Tibial nerve (tissue), 4 donors: ENCODE data around the gene CTAG1B. TPM values are rescaled to one million over a fixed set of nuclear protein-coding genes. Genes with fewer than 3 reads are reported as not detected.

Source experiments
- DNase-seq, 2 donors: peaks; one replicate each; pipeline ENCODE4 v3.0.0-alpha.2; 2019; ENCODE audit warnings: low spot score in 2 of 2
- H3K27ac ChIP-seq, 4 donors: fragments of 200-600 bp; sonication (generic) in 3 of 4; one replicate each; pipeline ENCODE4 v1.5.1; 2017 to 2019; ENCODE audit warnings: mild to moderate bottlenecking in 1 of 4
- H3K27me3 ChIP-seq, 2 donors: fragments of 200-600 bp; sonication (generic) in 1 of 2; one replicate each; pipeline versions ENCODE4 v1.5.1 to v1.6.0; 2017 to 2019
- H3K36me3 ChIP-seq, 3 donors: fragments of 200-600 bp; sonication (generic); one replicate each; pipeline ENCODE4 v1.5.1; 2018 to 2019
- H3K4me1 ChIP-seq, 4 donors: fragments of 200-600 bp; sonication (generic) in 3 of 4; one replicate each; pipeline ENCODE4 v1.5.1; 2017 to 2019
- H3K4me3 ChIP-seq, 4 donors: fragments of 200-600 bp; sonication (generic) in 3 of 4; one replicate each; pipeline ENCODE4 v1.5.1; 2017 to 2019; ENCODE audit warnings: mild to moderate bottlenecking in 1 of 4, moderate library complexity in 1 of 4
- H3K9me3 ChIP-seq, 4 donors: fragments of 200-600 bp; sonication (generic) in 3 of 4; one replicate each; pipeline ENCODE4 v1.5.1; 2017 to 2019
- CTCF ChIP-seq, 5 experiments: fragments of 200-600 bp in 3 of 5; fragments of 450-650 bp in 2 of 5; sonication (generic) in 3 of 5; IDR thresholded peaks; one replicate each; pipeline ENCODE4 v1.5.1; 2016 to 2019; ENCODE audit warnings: antibody characterized with exemption in 5 of 5, mild to moderate bottlenecking in 3 of 5, moderate library complexity in 2 of 5
- EP300 ChIP-seq, 2 donors: sonication (generic); formaldehyde crosslinking; IDR thresholded peaks; one replicate each; pipeline ENCODE4 v1.6.1; 2017; ENCODE audit warnings: antibody characterized with exemption in 2 of 2, mild to moderate bottlenecking in 1 of 2
- POLR2A ChIP-seq, 2 donors: fragments of 450-650 bp; IDR thresholded peaks; one replicate each; pipeline ENCODE4 v1.6.1; 2017; ENCODE audit warnings: antibody characterized with exemption in 2 of 2, mild to moderate bottlenecking in 2 of 2, moderate library complexity in 2 of 2
- WGBS, 2 donors: methylation state at CpG; one replicate each; pipeline ENCODE4 v1.1.5; 2018; 5-methylcytosine and 5-hydroxymethylcytosine counted together
- total RNA-seq, 4 donors: library from RNA; depleted of rRNA; stranded (reverse); fragments of >200 nt; gene quantifications; one replicate each; pipeline ENCODE4 v1.1.0, GENCODE V29; 2016

The CTAG1B gene
- total RNA-seq, 4 donors from 2014 or later, result not detected

GRCh38 chrX:154603438-154604430, 15.3 kb downstream of the CTAG1B start:
- no peak for DNase-seq
- no peaks in the 10 kb centered on the region for H3K27me3 ChIP-seq
- whole genome bisulfite sequencing, 2 donors, result 74 to 76% methylated on average over 6 to 13 of the region's 13 CpGs
- H3K36me3 ChIP-seq, result no peaks in the 10 kb centered on the region
- H3K27ac ChIP-seq, result no peak overlapping the region
- H3K4me3 ChIP-seq, result no peak overlapping the region
- H3K9me3 ChIP-seq, result no peaks in the 10 kb centered on the region
- H3K4me1 ChIP-seq, result no peaks in the 10 kb centered on the region
- TF ChIP-seq POLR2A (IDR thresholded peaks at IDR 0.05), result no peak
- TF ChIP-seq EP300 (IDR thresholded peaks at IDR 0.05), result no peak

- Histone ChIP-seq H3K9me3 (no peaks in the 10 kb centered on the region), H3K4me1 (no peaks in the 10 kb centered on the region), H3K27ac (no peak overlapping the region), H3K4me3 (no peak overlapping the region), H3K27me3 (no peaks in the 10 kb centered on the region), H3K36me3 (no peaks in the 10 kb centered on the region)
- no peak for DNase-seq
- TF ChIP-seq POLR2A (IDR thresholded peaks at IDR 0.05), result no peak
- TF ChIP-seq EP300 (IDR thresholded peaks at IDR 0.05), result no peak
- 81 to 83% methylated on average over 15 to 18 of the region's 18 CpGs for WGBS, 2 donors
Observed at GRCh38 chrX:154602766-154603437, 16.2 kb downstream of the CTAG1B start.

GRCh38 chrX:154602226-154602625, 16.9 kb downstream of the CTAG1B start:
- DNase-seq, result no peak
- Histone ChIP-seq H3K4me3 (no peak overlapping the region), H3K4me1 (no peaks in the 10 kb centered on the region), H3K9me3 (no peaks in the 10 kb centered on the region), H3K36me3 (no peaks in the 10 kb centered on the region), H3K27ac (no peak overlapping the region), H3K27me3 (no peaks in the 10 kb centered on the region)
- WGBS, 2 donors, result 83 to 84% methylated on average over 6 to 13 of the region's 13 CpGs
- TF ChIP-seq CTCF (IDR thresholded peaks at IDR 0.05), result no peak
- no peak for TF ChIP-seq POLR2A (IDR thresholded peaks at IDR 0.05)
- TF ChIP-seq EP300 (IDR thresholded peaks at IDR 0.05), result no peak

GRCh38 chrX:154600759-154601374, 18.2 kb downstream of the CTAG1B start:
- no peaks in the 10 kb centered on the region for H3K36me3 ChIP-seq
- H3K27ac ChIP-seq, result no peak overlapping the region
- 61 to 72% methylated on average over 2 to 15 of the region's 15 CpGs for WGBS, 2 donors
- no peaks in the 10 kb centered on the region for H3K4me1 ChIP-seq
- no peak overlapping the region for H3K4me3 ChIP-seq
- H3K27me3 ChIP-seq, result no peaks in the 10 kb centered on the region
- no peak for TF ChIP-seq CTCF (IDR thresholded peaks at IDR 0.05)
- no peak for TF ChIP-seq EP300 (IDR thresholded peaks at IDR 0.05)
- TF ChIP-seq POLR2A (IDR thresholded peaks at IDR 0.05), result no peak
- H3K9me3 ChIP-seq, result no peaks in the 10 kb centered on the region
- DNase-seq, result no peak

- no peak for DNase-seq
- 90 to 95% methylated on average over 4 to 14 of the region's 14 CpGs for WGBS, 2 donors
- no peaks in the 10 kb centered on the region for H3K27me3 ChIP-seq
- H3K4me3 ChIP-seq, result no peak overlapping the region
- H3K27ac ChIP-seq, result no peak overlapping the region
- H3K4me1 ChIP-seq, result no peaks in the 10 kb centered on the region
- no peaks in the 10 kb centered on the region for H3K36me3 ChIP-seq
- TF ChIP-seq EP300 (IDR thresholded peaks at IDR 0.05) (no peak), POLR2A (IDR thresholded peaks at IDR 0.05) (no peak), CTCF (IDR thresholded peaks at IDR 0.05) (no peak)
- H3K9me3 ChIP-seq, result no peaks in the 10 kb centered on the region
Observed at GRCh38 chrX:154599531-154599930, 19.6 kb downstream of the CTAG1B start.
